ENCODE measurements around the gene GOLGA2. TPM values are rescaled to one million over a fixed set of nuclear protein-coding genes. Genes with fewer than 3 reads are reported as not detected.
A peak's percentile ranks its signal among the peaks of the same experiment; 100 is the strongest.

Gene GOLGA2
- total and polyA plus RNA-seq, 2 donors (not counting 1 experiment from before 2014, with no cell fraction given), result 118 to 126 TPM

DNA sequence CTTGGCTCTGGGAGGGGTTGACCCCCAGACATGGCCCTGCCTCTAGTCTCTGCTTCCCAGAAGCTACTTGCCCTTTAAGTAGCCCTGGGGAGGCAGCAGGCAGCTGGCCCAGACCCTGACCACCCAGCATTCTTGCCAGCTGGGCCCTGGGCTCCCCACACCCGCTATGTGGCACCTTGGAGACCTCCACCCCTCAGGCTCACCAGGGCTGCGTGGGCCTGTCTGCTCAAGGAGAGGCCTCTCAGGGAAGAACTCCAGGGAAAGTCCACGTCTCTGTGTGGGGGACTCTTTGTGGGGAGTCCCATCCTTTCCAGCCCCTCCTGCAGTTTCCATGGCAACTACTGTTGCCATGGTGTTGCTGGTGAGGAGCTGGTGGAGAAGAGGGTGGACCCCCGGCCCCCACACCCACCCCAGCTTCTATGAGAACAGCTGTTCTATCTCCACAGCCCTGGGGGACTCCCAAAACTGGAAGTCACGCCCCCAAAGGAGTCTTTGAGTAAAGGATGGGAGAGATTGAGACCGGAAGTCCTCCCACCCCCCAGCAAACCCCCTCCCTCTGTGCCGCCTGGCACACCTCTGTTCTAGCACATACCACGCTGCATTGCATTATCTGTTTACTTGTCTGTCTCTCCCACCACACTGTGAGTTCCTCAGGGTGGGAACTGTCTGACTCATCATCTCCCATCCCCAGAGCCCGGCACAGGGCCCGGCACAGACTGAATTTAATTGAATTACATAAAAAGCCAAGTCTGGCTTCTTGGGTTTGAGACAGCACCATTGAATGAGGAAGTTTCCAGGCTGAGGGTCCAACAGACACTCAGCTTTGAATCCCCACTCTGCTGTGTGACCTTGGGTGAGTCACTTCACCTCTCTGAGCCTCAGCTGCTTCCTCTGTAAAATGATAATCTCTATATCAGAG is 60.1 kb downstream of the GOLGA2 start:
- no peaks in the 10 kb centered on the region for H3K79me2 ChIP-seq (ENCODE audit: control insufficient read depth, insufficient read depth, low read length)
- H3K9ac ChIP-seq (ENCODE audit: insufficient read depth, low read length), result no peak overlapping the region
- H3K4me1 ChIP-seq (ENCODE audit: control insufficient read depth, extremely low read depth, insufficient read depth, low read length), result peaks cover 11% of the 10 kb centered on the region
- no peak overlapping the region for H3K27ac ChIP-seq (ENCODE audit: insufficient read depth, low read length)
- no peak for TF ChIP-seq EZH2 (IDR thresholded peaks at IDR 0.05; ENCODE audit: low read length, missing control alignments)
- TF ChIP-seq, protein P1, sequence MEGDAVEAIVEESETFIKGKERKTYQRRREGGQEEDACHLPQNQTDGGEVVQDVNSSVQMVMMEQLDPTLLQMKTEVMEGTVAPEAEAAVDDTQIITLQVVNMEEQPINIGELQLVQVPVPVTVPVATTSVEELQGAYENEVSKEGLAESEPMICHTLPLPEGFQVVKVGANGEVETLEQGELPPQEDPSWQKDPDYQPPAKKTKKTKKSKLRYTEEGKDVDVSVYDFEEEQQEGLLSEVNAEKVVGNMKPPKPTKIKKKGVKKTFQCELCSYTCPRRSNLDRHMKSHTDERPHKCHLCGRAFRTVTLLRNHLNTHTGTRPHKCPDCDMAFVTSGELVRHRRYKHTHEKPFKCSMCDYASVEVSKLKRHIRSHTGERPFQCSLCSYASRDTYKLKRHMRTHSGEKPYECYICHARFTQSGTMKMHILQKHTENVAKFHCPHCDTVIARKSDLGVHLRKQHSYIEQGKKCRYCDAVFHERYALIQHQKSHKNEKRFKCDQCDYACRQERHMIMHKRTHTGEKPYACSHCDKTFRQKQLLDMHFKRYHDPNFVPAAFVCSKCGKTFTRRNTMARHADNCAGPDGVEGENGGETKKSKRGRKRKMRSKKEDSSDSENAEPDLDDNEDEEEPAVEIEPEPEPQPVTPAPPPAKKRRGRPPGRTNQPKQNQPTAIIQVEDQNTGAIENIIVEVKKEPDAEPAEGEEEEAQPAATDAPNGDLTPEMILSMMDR (conservative IDR thresholded peaks at IDR 0.05 in 1 of 2, IDR thresholded peaks at IDR 0.05 in 1 of 2; ENCODE audit: low read depth in 1 of 2, low read length in 2 of 2), result no peak
- DNase-seq (ENCODE audit: low read depth in 2 of 2), result peak; percentile 59 to 82
- peaks cover 2% of the 10 kb centered on the region for H4K20me1 ChIP-seq (ENCODE audit: control insufficient read depth, extremely low read depth, insufficient read depth, low read length)
- H3K9me3 ChIP-seq (ENCODE audit: control insufficient read depth, insufficient read depth, low read depth, low read length), result no peaks in the 10 kb centered on the region
- H3K27me3 ChIP-seq (ENCODE audit: control insufficient read depth, insufficient read depth, low read length), result no peaks in the 10 kb centered on the region
- H2AFZ ChIP-seq (ENCODE audit: low read length), result no peak overlapping the region
- H3K4me3 ChIP-seq (replicated peaks in 1 of 4; ENCODE audit: control extremely low read depth in 1 of 4, insufficient read depth in 1 of 4, low read depth in 3 of 4, low read length in 4 of 4), result no peak overlapping the region
- no peak overlapping the region for H3K4me2 ChIP-seq (ENCODE audit: extremely low read depth, insufficient read depth, low read length)
- no peaks in the 10 kb centered on the region for H3K36me3 ChIP-seq (ENCODE audit: control insufficient read depth, insufficient read depth, low read length)

DNA sequence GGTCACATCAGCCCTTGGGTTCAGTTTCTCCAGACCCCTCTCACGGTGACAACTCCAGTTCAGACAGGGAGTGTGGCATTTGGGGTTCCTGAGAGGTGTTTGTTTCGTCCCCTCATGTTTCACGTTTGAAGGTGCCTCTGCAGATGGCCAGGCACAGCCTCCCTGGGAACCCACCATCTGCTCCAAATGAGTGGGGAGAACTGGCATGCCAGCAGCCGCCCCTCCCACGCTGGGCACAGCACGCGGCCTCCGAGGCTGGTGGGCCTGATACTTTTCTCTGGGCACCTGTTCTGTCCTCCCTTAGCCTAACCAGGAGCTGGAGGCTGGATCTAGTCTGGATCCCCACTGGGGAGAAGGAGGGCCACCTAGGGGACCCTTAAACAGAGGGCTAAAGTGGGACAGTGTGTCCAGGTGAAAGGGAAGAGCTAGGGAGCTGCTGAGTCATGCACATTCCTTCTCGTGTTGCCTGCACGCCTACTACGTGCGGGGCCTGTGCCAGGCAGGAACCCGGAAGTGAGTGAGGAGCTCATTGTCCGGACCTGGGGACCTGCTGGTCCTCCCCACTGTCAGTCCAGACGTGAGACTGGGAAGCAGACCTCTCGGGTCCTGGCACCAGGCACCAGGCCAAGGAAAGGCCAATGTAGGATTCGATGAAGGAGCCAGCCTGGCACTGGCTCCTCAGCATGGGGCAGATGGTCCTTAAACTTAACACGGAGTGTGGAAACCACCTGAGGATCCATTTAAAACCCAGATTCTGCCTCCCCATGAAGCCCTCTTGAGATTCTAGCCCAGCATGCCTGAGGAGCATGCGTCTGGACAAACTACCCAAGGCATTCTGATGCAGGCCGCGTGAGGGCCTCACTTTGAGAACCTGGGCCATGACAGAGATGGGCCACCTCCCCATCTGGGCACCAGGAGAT is 61.0 kb downstream of the GOLGA2 start:
- Histone ChIP-seq H3K79me2 (ENCODE audit: control insufficient read depth, insufficient read depth, low read length) (no peaks in the 10 kb centered on the region), H3K27me3 (ENCODE audit: control insufficient read depth, insufficient read depth, low read length) (no peaks in the 10 kb centered on the region), H4K20me1 (ENCODE audit: control insufficient read depth, extremely low read depth, insufficient read depth, low read length) (peaks cover 2% of the 10 kb centered on the region), H3K36me3 (ENCODE audit: control insufficient read depth, insufficient read depth, low read length) (no peaks in the 10 kb centered on the region), H3K9me3 (ENCODE audit: control insufficient read depth, insufficient read depth, low read depth, low read length) (no peaks in the 10 kb centered on the region), H3K27ac (ENCODE audit: insufficient read depth, low read length) (no peak overlapping the region), H3K4me3 (replicated peaks in 1 of 4; ENCODE audit: control extremely low read depth in 1 of 4, insufficient read depth in 1 of 4, low read depth in 3 of 4, low read length in 4 of 4) (no peak overlapping the region), H3K4me2 (ENCODE audit: extremely low read depth, insufficient read depth, low read length) (no peak overlapping the region), H2AFZ (ENCODE audit: low read length) (no peak overlapping the region), H3K4me1 (ENCODE audit: control insufficient read depth, extremely low read depth, insufficient read depth, low read length) (peaks cover 11% of the 10 kb centered on the region), H3K9ac (ENCODE audit: insufficient read depth, low read length) (no peak overlapping the region)
- peak in 1 of 2 donors; percentile 36 for DNase-seq (ENCODE audit: low read depth in 2 of 2)
- no peak for TF ChIP-seq EZH2 (IDR thresholded peaks at IDR 0.05; ENCODE audit: low read length, missing control alignments)
- TF ChIP-seq, protein P1 (conservative IDR thresholded peaks at IDR 0.05 in 1 of 2, IDR thresholded peaks at IDR 0.05 in 1 of 2; ENCODE audit: low read depth in 1 of 2, low read length in 2 of 2), result no peak

Measured in fibroblast of lung (primary cell).